ENCODE results near the gene AP1G2. TPM values are rescaled to one million over a fixed set of nuclear protein-coding genes. Genes with fewer than 3 reads are reported as not detected.
"Not testable (repeated sequence)": the region's sequence is repeated elsewhere in the genome, so short reads cannot be mapped to it uniquely, and the experiment has no call there.

AP1G2 gene
- total RNA-seq, 6 donors from 2014 or later, result 73.9 to 418 (median 140) TPM

GRCh38 chr14:23602181-23603095 is 34.8 kb upstream of the AP1G2 start:
- H3K27ac ChIP-seq, result no peak overlapping the region
- no peaks in the 10 kb centered on the region for H3K36me3 ChIP-seq
- H3K9me3 ChIP-seq, result no peaks in the 10 kb centered on the region
- DNase-seq (no peak), ATAC-seq (ENCODE audit: low FRiP score in 2 of 2) (no peak)
- no peak for TF ChIP-seq EP300 (IDR thresholded peaks at IDR 0.05)
- no peak for TF ChIP-seq POLR2AphosphoS5 (IDR thresholded peaks at IDR 0.05)
- no peaks in the 10 kb centered on the region for H3K4me1 ChIP-seq
- no peaks in the 10 kb centered on the region for H3K27me3 ChIP-seq
- H3K4me3 ChIP-seq, result no peak overlapping the region
- 87% methylated on average over 12 of the region's 12 CpGs for whole genome bisulfite sequencing, 2 donors

GRCh38 chr14:23601845-23602180 is 34.2 kb upstream of the AP1G2 start:
- WGBS, 2 donors, result 57 to 67% methylated on average over 1 of the region's 1 CpG
- Histone ChIP-seq H3K4me1 (no peaks in the 10 kb centered on the region), H3K27ac (no peak overlapping the region), H3K27me3 (no peaks in the 10 kb centered on the region), H3K36me3 (no peaks in the 10 kb centered on the region), H3K9me3 (no peaks in the 10 kb centered on the region), H3K4me3 (no peak overlapping the region)
- DNase-seq (no peak), ATAC-seq (ENCODE audit: low FRiP score in 2 of 2) (no peak)
- TF ChIP-seq EP300 (IDR thresholded peaks at IDR 0.05) (no peak), POLR2A (IDR thresholded peaks at IDR 0.05) (no peak), POLR2AphosphoS5 (IDR thresholded peaks at IDR 0.05) (no peak), CTCF (IDR thresholded peaks at IDR 0.05) (no peak)

GRCh38 chr14:23601424-23601823 is 33.8 kb upstream of the AP1G2 start:
- no peak overlapping the region for H3K4me3 ChIP-seq
- no peak overlapping the region for H3K27ac ChIP-seq
- no peaks in the 10 kb centered on the region for H3K27me3 ChIP-seq
- no peaks in the 10 kb centered on the region for H3K36me3 ChIP-seq
- TF ChIP-seq POLR2A (IDR thresholded peaks at IDR 0.05) (no peak), EP300 (IDR thresholded peaks at IDR 0.05) (no peak), CTCF (IDR thresholded peaks at IDR 0.05) (no peak), POLR2AphosphoS5 (IDR thresholded peaks at IDR 0.05) (no peak)
- no peaks in the 10 kb centered on the region for H3K4me1 ChIP-seq
- no peaks in the 10 kb centered on the region for H3K9me3 ChIP-seq
- DNase-seq (no peak), ATAC-seq (ENCODE audit: low FRiP score in 2 of 2) (no peak)

- H3K36me3 ChIP-seq, result no peaks in the 10 kb centered on the region
- DNase-seq (no peak), ATAC-seq (ENCODE audit: low FRiP score in 2 of 2) (no peak)
- no peaks in the 10 kb centered on the region for H3K4me1 ChIP-seq
- H3K27ac ChIP-seq, result no peak overlapping the region
- TF ChIP-seq POLR2AphosphoS5 (IDR thresholded peaks at IDR 0.05) (no peak), POLR2A (IDR thresholded peaks at IDR 0.05) (no peak), EP300 (IDR thresholded peaks at IDR 0.05) (no peak), CTCF (IDR thresholded peaks at IDR 0.05) (no peak)
- no peaks in the 10 kb centered on the region for H3K9me3 ChIP-seq
- no peak overlapping the region for H3K4me3 ChIP-seq
- WGBS, 2 donors, result 90 to 100% methylated on average over 1 of the region's 1 CpG
- no peaks in the 10 kb centered on the region for H3K27me3 ChIP-seq
These were observed 33.2 kb upstream of the AP1G2 start for GRCh38 chr14:23600806-23601205.

GRCh38 chr14:23600322-23600707 is 32.7 kb upstream of the AP1G2 start:
- ATAC-seq (ENCODE audit: low FRiP score in 2 of 2), result no peak
- Histone ChIP-seq H3K27ac (no peak overlapping the region), H3K27me3 (no peaks in the 10 kb centered on the region), H3K9me3 (no peaks in the 10 kb centered on the region), H3K4me1 (no peaks in the 10 kb centered on the region), H3K36me3 (no peaks in the 10 kb centered on the region), H3K4me3 (no peak overlapping the region)
- no peak for DNase-seq
- WGBS, 2 donors, result 88 to 89% methylated on average over 2 of the region's 2 CpGs
- no peak for TF ChIP-seq CTCF (IDR thresholded peaks at IDR 0.05)
- TF ChIP-seq POLR2A (IDR thresholded peaks at IDR 0.05), result no peak
- TF ChIP-seq POLR2AphosphoS5 (IDR thresholded peaks at IDR 0.05), result no peak
- TF ChIP-seq EP300 (IDR thresholded peaks at IDR 0.05), result no peak

DNA sequence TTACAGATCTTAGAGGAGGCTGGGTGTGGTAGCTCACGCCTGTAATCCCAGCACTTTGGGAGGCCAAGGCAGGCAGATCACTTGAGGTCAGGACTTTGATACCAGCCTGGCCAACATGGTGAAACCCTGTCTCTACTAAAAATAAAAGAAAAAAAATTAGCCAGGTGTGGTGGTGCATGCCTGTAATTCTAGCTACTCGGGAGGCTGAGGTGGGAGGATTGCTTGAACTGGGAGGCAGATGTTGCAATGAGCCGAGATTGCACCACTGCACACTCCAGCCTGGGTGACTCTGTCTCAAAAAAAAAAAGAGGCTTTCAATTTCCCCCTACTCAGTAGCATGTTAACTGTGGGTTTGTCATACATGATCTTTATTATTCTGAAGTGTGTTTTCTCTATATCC is 26.6 kb upstream of the AP1G2 start:
- H3K4me3 ChIP-seq; H3K27me3 ChIP-seq; ATAC-seq (ENCODE audit: low FRiP score in 2 of 2); H3K4me1 ChIP-seq; H3K27ac ChIP-seq; DNase-seq; H3K9me3 ChIP-seq; H3K36me3 ChIP-seq: not testable (repeated sequence)
- 69 to 96% methylated on average over 3 of the region's 3 CpGs for WGBS, 2 donors

All from upper lobe of left lung (tissue), 6 donors.